Hepatocyte (in vitro differentiated cells): ENCODE measurements around the gene FAT2. TPM values are rescaled to one million over a fixed set of nuclear protein-coding genes. Genes with fewer than 3 reads are reported as not detected.

Experiments used
- DNase-seq: peaks from one replicate; pipeline ENCODE4 v3.0.0-alpha.2; 2016; ENCODE audit warnings: low spot score
- H2AFZ ChIP-seq: fragments of 200-600 bp; sonication (generic); 2 replicates; pipeline ENCODE4 v1.6.0; 2016; ENCODE audit warnings: antibody characterized with exemption, mild to moderate bottlenecking
- H3K27ac ChIP-seq: fragments of 200-600 bp; sonication (generic); 2 replicates; pipeline ENCODE4 v1.5.1; 2016; ENCODE audit warnings: mild to moderate bottlenecking
- H3K27me3 ChIP-seq: fragments of 200-600 bp; sonication (generic); 2 replicates; pipeline ENCODE4 v1.6.1; 2016
- H3K36me3 ChIP-seq: fragments of 200-600 bp; sonication (generic); replicated peaks from 2 replicates; pipeline ENCODE4 v1.5.1; 2016; ENCODE audit warnings: low read depth; ENCODE audit not compliant: insufficient read depth
- H3K4me1 ChIP-seq: fragments of 200-600 bp; sonication (generic); 2 replicates; pipeline ENCODE4 v1.5.1; 2016; ENCODE audit warnings: mild to moderate bottlenecking, moderate library complexity; ENCODE audit not compliant: insufficient read depth
- H3K4me2 ChIP-seq: fragments of 200-600 bp; sonication (generic); 2 replicates; pipeline ENCODE4 v1.6.0; 2016
- H3K4me3 ChIP-seq: fragments of 200-600 bp; sonication (generic); 2 replicates; pipeline ENCODE4 v1.5.1; 2016; ENCODE audit warnings: mild to moderate bottlenecking
- H3K79me2 ChIP-seq: fragments of 200-600 bp; sonication (generic); 2 replicates; pipeline ENCODE4 v1.6.0; 2017; ENCODE audit warnings: mild to moderate bottlenecking
- H3K9me2 ChIP-seq: fragments of 200-600 bp; sonication (generic); replicated peaks from 2 replicates; pipeline ENCODE4 v1.6.0; 2017; ENCODE audit warnings: mild to moderate bottlenecking; ENCODE audit not compliant: insufficient read depth
- H3K9me3 ChIP-seq: fragments of 200-600 bp; sonication (generic); 2 replicates; pipeline ENCODE4 v1.5.1; 2016; ENCODE audit warnings: low read depth, mild to moderate bottlenecking
- H4K20me1 ChIP-seq: fragments of 200-600 bp; sonication (generic); 2 replicates; pipeline ENCODE4 v1.6.0; 2016; ENCODE audit warnings: mild to moderate bottlenecking; ENCODE audit not compliant: insufficient read depth, poor library complexity, severe bottlenecking
- EZH2 ChIP-seq: fragments of 200-600 bp; sonication (generic); IDR thresholded peaks from 2 replicates; pipeline ENCODE4 v1.6.1; 2016; ENCODE audit warnings: antibody characterized with exemption, mild to moderate bottlenecking, borderline replicate concordance
- EZH2phosphoT487 ChIP-seq: fragments of 200-600 bp; sonication (generic); IDR thresholded peaks from one replicate; pipeline ENCODE4 v1.6.1; 2018; ENCODE audit warnings: antibody characterized with exemption, mild to moderate bottlenecking, low read depth, moderate library complexity; ENCODE audit not compliant: unreplicated experiment, severe bottlenecking
- WGBS: methylation state at CpG from one replicate; pipeline ENCODE4 v1.1.6; 2016; ENCODE audit warnings: low lambda C conversion rate; ENCODE audit errors: missing lambda C conversion rate; 5-methylcytosine and 5-hydroxymethylcytosine counted together
- polyA plus RNA-seq: library from polyadenylated mRNA; unstranded; fragments of >200 nt; fragmentation: Nextera tagmentation; extraction: Ambion mirVana; gene quantifications from 2 replicates; pipeline ENCODE4 v1.2.1, GENCODE V29; 2016
- total RNA-seq: library from RNA; depleted of rRNA; stranded (reverse); fragments of >200 nt; gene quantifications from 2 replicates; pipeline ENCODE4 v1.2.3, GENCODE V29; 2014
- TF ChIP-seq, protein P1 (sequence below): fragments of 200-600 bp; sonication (generic); IDR thresholded peaks from 2 replicates; pipeline ENCODE4 v1.5.1; 2016; ENCODE audit warnings: antibody characterized with exemption, mild to moderate bottlenecking; ENCODE audit not compliant: poor library complexity

Gene FAT2, protein sequence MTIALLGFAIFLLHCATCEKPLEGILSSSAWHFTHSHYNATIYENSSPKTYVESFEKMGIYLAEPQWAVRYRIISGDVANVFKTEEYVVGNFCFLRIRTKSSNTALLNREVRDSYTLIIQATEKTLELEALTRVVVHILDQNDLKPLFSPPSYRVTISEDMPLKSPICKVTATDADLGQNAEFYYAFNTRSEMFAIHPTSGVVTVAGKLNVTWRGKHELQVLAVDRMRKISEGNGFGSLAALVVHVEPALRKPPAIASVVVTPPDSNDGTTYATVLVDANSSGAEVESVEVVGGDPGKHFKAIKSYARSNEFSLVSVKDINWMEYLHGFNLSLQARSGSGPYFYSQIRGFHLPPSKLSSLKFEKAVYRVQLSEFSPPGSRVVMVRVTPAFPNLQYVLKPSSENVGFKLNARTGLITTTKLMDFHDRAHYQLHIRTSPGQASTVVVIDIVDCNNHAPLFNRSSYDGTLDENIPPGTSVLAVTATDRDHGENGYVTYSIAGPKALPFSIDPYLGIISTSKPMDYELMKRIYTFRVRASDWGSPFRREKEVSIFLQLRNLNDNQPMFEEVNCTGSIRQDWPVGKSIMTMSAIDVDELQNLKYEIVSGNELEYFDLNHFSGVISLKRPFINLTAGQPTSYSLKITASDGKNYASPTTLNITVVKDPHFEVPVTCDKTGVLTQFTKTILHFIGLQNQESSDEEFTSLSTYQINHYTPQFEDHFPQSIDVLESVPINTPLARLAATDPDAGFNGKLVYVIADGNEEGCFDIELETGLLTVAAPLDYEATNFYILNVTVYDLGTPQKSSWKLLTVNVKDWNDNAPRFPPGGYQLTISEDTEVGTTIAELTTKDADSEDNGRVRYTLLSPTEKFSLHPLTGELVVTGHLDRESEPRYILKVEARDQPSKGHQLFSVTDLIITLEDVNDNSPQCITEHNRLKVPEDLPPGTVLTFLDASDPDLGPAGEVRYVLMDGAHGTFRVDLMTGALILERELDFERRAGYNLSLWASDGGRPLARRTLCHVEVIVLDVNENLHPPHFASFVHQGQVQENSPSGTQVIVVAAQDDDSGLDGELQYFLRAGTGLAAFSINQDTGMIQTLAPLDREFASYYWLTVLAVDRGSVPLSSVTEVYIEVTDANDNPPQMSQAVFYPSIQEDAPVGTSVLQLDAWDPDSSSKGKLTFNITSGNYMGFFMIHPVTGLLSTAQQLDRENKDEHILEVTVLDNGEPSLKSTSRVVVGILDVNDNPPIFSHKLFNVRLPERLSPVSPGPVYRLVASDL (N-terminal part only)
- total RNA-seq (0.40 and 0.72 TPM in 2 replicates), polyA plus RNA-seq (0.10 and 0.55 TPM in 2 replicates)

DNA sequence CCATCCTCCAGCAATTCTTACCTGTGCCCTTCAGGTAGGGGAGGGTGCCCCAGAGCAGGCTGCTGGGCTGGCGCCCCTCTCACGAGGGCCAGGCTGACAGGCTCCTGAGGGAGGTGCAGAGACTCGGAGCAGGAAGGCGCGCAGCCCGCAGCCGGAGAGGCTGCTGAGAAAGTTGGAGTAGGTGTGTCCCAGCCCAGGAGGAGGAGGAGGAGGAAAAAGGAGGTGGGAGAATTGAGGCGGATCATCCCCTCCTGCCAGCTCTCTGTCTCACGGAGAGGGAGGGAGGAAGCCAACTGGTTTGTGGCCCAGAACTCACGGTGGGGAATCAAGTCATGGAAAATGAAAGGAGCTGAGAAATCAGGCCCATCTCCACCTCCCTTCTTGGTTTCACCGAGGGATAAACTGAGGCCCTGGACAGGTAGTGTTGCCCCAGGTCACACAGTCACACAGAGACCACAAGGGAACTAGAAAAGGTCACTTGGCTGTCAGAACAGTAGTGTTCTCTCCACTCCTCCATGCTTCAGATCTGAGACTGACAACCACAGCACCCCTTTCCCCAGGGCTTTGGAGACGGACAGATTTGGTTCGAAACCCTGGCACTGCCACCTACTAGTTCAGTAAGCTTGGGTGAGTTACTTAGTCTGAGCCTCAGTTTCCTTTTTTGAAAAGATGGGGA lies at the start of gene FAT2:
FAT2 (minus strand) TSS at position 188 of the 676 bp plus-strand sequence. CDS start 22,400 bp downstream, outside the sequence.
- Histone ChIP-seq H2AFZ (no peak within 1 kb of the TSS), H3K4me2 (peak within 1 kb of the TSS; percentile 46), H3K36me3 (no peaks in the 10 kb centered on the region), H3K9me2 (no peaks in the 10 kb centered on the region), H3K27ac (no peak within 1 kb of the TSS), H3K27me3 (peaks cover 3% of the 10 kb centered on the region), H3K9me3 (no peaks in the 10 kb centered on the region), H3K79me2 (no peaks in the 10 kb centered on the region), H4K20me1 (no peaks in the 10 kb centered on the region), H3K4me1 (peaks cover 12% of the 10 kb centered on the region), H3K4me3 (no peak within 1 kb of the TSS)
- WGBS, result 52% methylated on average over 12 of the region's 13 CpGs
- no peak for TF ChIP-seq EZH2phosphoT487
- TF ChIP-seq, protein P1, sequence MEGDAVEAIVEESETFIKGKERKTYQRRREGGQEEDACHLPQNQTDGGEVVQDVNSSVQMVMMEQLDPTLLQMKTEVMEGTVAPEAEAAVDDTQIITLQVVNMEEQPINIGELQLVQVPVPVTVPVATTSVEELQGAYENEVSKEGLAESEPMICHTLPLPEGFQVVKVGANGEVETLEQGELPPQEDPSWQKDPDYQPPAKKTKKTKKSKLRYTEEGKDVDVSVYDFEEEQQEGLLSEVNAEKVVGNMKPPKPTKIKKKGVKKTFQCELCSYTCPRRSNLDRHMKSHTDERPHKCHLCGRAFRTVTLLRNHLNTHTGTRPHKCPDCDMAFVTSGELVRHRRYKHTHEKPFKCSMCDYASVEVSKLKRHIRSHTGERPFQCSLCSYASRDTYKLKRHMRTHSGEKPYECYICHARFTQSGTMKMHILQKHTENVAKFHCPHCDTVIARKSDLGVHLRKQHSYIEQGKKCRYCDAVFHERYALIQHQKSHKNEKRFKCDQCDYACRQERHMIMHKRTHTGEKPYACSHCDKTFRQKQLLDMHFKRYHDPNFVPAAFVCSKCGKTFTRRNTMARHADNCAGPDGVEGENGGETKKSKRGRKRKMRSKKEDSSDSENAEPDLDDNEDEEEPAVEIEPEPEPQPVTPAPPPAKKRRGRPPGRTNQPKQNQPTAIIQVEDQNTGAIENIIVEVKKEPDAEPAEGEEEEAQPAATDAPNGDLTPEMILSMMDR, result no peak
- TF ChIP-seq EZH2, result no peak
- peak; percentile 16 for DNase-seq

DNA sequence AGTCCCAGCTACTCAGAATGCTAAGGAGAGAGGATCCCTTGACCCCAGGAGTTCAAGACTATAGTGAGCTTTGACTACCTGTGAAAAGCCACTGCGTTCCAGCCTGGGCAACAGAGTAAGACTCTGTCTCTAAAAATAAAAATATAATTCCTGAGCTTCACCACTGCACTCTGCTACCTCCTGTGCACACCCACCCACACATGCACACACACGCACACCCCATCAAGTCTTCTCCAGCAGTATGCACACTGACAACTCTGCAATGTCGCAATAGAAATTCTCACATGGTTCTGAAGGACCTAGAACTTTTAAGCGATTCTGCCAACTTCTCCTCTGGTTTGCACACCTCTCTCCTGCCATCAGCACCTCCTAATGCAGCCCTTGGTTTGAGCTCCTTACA lies 47.5 kb upstream of the FAT2 start:
- no peaks in the 10 kb centered on the region for H3K4me1 ChIP-seq
- WGBS, result 85% methylated on average over 4 of the region's 4 CpGs
- no peak overlapping the region for H2AFZ ChIP-seq
- H3K9me3 ChIP-seq, result no peaks in the 10 kb centered on the region
- H3K27me3 ChIP-seq, result no peaks in the 10 kb centered on the region
- H3K9me2 ChIP-seq, result no peaks in the 10 kb centered on the region
- H4K20me1 ChIP-seq, result no peaks in the 10 kb centered on the region
- H3K4me2 ChIP-seq, result no peak overlapping the region
- no peak for DNase-seq
- H3K79me2 ChIP-seq, result no peaks in the 10 kb centered on the region
- no peaks in the 10 kb centered on the region for H3K36me3 ChIP-seq
- TF ChIP-seq EZH2 (no peak), EZH2phosphoT487 (no peak)
- TF ChIP-seq, protein P1, result no peak
- H3K4me3 ChIP-seq, result no peak overlapping the region
- H3K27ac ChIP-seq, result no peak overlapping the region

DNA sequence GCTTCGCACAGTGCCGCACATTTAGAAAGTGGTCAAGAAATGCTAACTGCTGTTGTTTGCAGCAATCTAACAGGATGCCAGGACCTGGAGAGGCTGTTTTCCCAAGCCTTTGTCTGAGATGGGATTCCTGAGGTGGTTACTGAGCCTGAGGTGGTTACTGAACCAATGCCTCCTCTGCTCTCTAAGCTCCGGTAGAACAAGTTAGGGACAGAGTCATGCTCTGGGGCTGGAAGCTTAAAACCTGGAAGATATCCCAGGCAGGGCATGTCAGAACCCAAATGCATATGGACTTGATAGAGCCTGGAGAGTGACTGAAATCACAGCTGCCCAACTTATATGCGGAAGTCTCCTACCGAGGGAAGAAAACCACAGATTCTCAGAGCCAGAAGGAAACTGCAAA lies 46.5 kb upstream of the FAT2 start:
- H2AFZ ChIP-seq, result no peak overlapping the region
- no peak for DNase-seq
- H3K9me2 ChIP-seq, result no peaks in the 10 kb centered on the region
- H3K9me3 ChIP-seq, result no peaks in the 10 kb centered on the region
- no peaks in the 10 kb centered on the region for H3K4me1 ChIP-seq
- no peaks in the 10 kb centered on the region for H3K36me3 ChIP-seq
- H3K27ac ChIP-seq, result no peak overlapping the region
- H3K4me2 ChIP-seq, result no peak overlapping the region
- 70% methylated on average over 5 of the region's 5 CpGs for WGBS
- TF ChIP-seq EZH2, result no peak
- TF ChIP-seq EZH2phosphoT487, result no peak
- TF ChIP-seq, protein P1, result no peak
- H3K27me3 ChIP-seq, result no peaks in the 10 kb centered on the region
- no peaks in the 10 kb centered on the region for H4K20me1 ChIP-seq
- H3K79me2 ChIP-seq, result no peaks in the 10 kb centered on the region
- no peak overlapping the region for H3K4me3 ChIP-seq
